Ovary (tissue), 3 donors: ENCODE results near the gene PLCB4.

Experiments
- CTCF ChIP-seq, 3 donors: fragments of 450-650 bp in 2 of 3; fragments of 200-600 bp in 1 of 3; IDR thresholded peaks; one replicate each; pipeline versions ENCODE4 v1.5.1 to v1.8.0; 2016 to 2022; ENCODE audit warnings: antibody characterized with exemption in 3 of 3, mild to moderate bottlenecking in 1 of 3
- EP300 ChIP-seq: sonication (generic); formaldehyde crosslinking; IDR thresholded peaks from one replicate; pipeline ENCODE4 v1.6.1; 2017; ENCODE audit warnings: antibody characterized with exemption
- POLR2A ChIP-seq: fragments of 450-650 bp; IDR thresholded peaks from one replicate; pipeline ENCODE4 v1.6.1; 2017; ENCODE audit warnings: antibody characterized with exemption, mild to moderate bottlenecking, moderate library complexity
- donor health status: DM: no; HTN: no; CAD: no.

- no peak for TF ChIP-seq CTCF (IDR thresholded peaks at IDR 0.05)
- TF ChIP-seq EP300 = no peak
- TF ChIP-seq POLR2A = no peak
Observed at GRCh38 chr20:9092655-9093054, 23.8 kb downstream of the PLCB4 start.
